Neural cell (in vitro differentiated cells): ENCODE measurements around the gene COL4A4.

Experiments used
- RAD21 ChIP-seq: fragments of 450-650 bp; conservative IDR thresholded peaks from 2 replicates; pipeline ENCODE4 v1.6.1; 2014; ENCODE audit warnings: antibody characterized with exemption, mild to moderate bottlenecking, moderate library complexity
- TF ChIP-seq, protein P1 (sequence below): fragments of 450-650 bp; IDR thresholded peaks from 2 replicates; pipeline ENCODE4 v1.5.1; 2014; ENCODE audit warnings: antibody characterized with exemption, mild to moderate bottlenecking, moderate library complexity; ENCODE audit not compliant: poor library complexity, severe bottlenecking

- TF ChIP-seq, protein P1, sequence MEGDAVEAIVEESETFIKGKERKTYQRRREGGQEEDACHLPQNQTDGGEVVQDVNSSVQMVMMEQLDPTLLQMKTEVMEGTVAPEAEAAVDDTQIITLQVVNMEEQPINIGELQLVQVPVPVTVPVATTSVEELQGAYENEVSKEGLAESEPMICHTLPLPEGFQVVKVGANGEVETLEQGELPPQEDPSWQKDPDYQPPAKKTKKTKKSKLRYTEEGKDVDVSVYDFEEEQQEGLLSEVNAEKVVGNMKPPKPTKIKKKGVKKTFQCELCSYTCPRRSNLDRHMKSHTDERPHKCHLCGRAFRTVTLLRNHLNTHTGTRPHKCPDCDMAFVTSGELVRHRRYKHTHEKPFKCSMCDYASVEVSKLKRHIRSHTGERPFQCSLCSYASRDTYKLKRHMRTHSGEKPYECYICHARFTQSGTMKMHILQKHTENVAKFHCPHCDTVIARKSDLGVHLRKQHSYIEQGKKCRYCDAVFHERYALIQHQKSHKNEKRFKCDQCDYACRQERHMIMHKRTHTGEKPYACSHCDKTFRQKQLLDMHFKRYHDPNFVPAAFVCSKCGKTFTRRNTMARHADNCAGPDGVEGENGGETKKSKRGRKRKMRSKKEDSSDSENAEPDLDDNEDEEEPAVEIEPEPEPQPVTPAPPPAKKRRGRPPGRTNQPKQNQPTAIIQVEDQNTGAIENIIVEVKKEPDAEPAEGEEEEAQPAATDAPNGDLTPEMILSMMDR, result no peak
- TF ChIP-seq RAD21, result no peak
These were observed 19.8 kb upstream of the COL4A4 start for GRCh38 chr2:227183657-227184367.
